CD8-positive, alpha-beta memory T cell (primary cell): ENCODE data around the gene RCCD1. TPM values are rescaled to one million over a fixed set of nuclear protein-coding genes. Genes with fewer than 3 reads are reported as not detected.
"Not testable (repeated sequence)": the region's sequence is repeated elsewhere in the genome, so short reads cannot be mapped to it uniquely, and the experiment has no call there.

Experiments used
- CTCF ChIA-PET: fragments of 350-600 bp; sonication (Branson Sonifier 250); formaldehyde crosslinking; loops from one replicate; lab custom pipeline; 2021; ENCODE audit warnings: antibody characterized with exemption; lab: Charles Lee
- POLR2A ChIA-PET: fragments of 350-600 bp; sonication (Branson Sonifier 250); formaldehyde crosslinking; loops from one replicate; lab custom pipeline; 2021; ENCODE audit warnings: antibody characterized with exemption; lab: Charles Lee
- DNase-seq, 5 donors: peaks; one replicate each; pipeline versions ENCODE4 v3.0.0 to v3.0.0-alpha.2; 2020 to 2022; ENCODE audit warnings: mixed read lengths in 1 of 5
- H3K27ac ChIP-seq: one replicate; pipeline ENCODE4 v1.7.0; 2013; ENCODE audit warnings: low read depth, mild to moderate bottlenecking, low read length, moderate library complexity
- H3K27me3 ChIP-seq: 2 replicates; pipeline ENCODE4 v1.7.0; 2013; ENCODE audit warnings: low read length, mild to moderate bottlenecking; ENCODE audit not compliant: insufficient read depth, poor library complexity, severe bottlenecking
- H3K36me3 ChIP-seq: 2 replicates; pipeline ENCODE4 v1.7.0; 2013; ENCODE audit warnings: mild to moderate bottlenecking, low read length, moderate library complexity; ENCODE audit not compliant: insufficient read depth
- H3K4me1 ChIP-seq: 2 replicates; pipeline ENCODE4 v1.7.0; 2013; ENCODE audit warnings: mild to moderate bottlenecking, low read length, moderate library complexity; ENCODE audit not compliant: insufficient read depth
- H3K4me3 ChIP-seq: 2 replicates; pipeline ENCODE4 v1.7.0; 2013; ENCODE audit warnings: mild to moderate bottlenecking, low read length
- H3K9me3 ChIP-seq: 2 replicates; pipeline ENCODE4 v1.7.0; 2013; ENCODE audit warnings: mild to moderate bottlenecking, low read length
- H3K27ac Mint-ChIP-seq, 8 donors: one replicate each; pipeline ENCODE4 v1.8.0; 2020 to 2021; ENCODE audit warnings: mixed read lengths in 8 of 8, mild to moderate bottlenecking in 6 of 8, inconsistent platforms in 3 of 8, moderate library complexity in 3 of 8
- H3K27me3 Mint-ChIP-seq, 2 donors: one replicate each; pipeline ENCODE4 v1.8.0; 2020 to 2021; ENCODE audit warnings: mixed read lengths in 2 of 2, mild to moderate bottlenecking in 1 of 2, moderate library complexity in 1 of 2
- H3K36me3 Mint-ChIP-seq, 3 donors: one replicate each; pipeline ENCODE4 v1.8.0; 2020 to 2021; ENCODE audit warnings: mixed read lengths in 3 of 3, inconsistent platforms in 1 of 3, mild to moderate bottlenecking in 1 of 3
- H3K4me1 Mint-ChIP-seq, 3 donors: one replicate each; pipeline ENCODE4 v1.8.0; 2020 to 2021; ENCODE audit warnings: mixed read lengths in 3 of 3, inconsistent platforms in 1 of 3, mild to moderate bottlenecking in 1 of 3
- H3K4me3 Mint-ChIP-seq, 7 donors: one replicate each; pipeline ENCODE4 v1.8.0; 2020 to 2021; ENCODE audit warnings: mixed read lengths in 7 of 7, mild to moderate bottlenecking in 6 of 7, moderate library complexity in 4 of 7, inconsistent platforms in 2 of 7
- H3K9me3 Mint-ChIP-seq, 5 donors: one replicate each; pipeline ENCODE4 v1.8.0; 2020 to 2022; ENCODE audit warnings: mixed read lengths in 5 of 5, mild to moderate bottlenecking in 3 of 5, moderate library complexity in 2 of 5, inconsistent platforms in 1 of 5
- polyA plus RNA-seq: library from polyadenylated mRNA; unstranded; fragments of 300-500 nt; fragmentation: Illumina TruSeq; gene quantifications from one replicate; pipeline ENCODE4 v1.2.3, GENCODE V29; 2021
- total RNA-seq, 2 experiments: library from RNA; stranded (reverse); gene quantifications; one replicate each; pipeline ENCODE4 v1.2.3, GENCODE V29; 2021

RCCD1 gene
- total RNA-seq (10 to 100 TPM; 20.9 to 21.7 TPM), polyA plus RNA-seq (2.6 TPM)

GRCh38 chr15:90954712-90955623, at the start of gene RCCD1:
TSS of gene RCCD1 (plus strand) at chr15:90954884. CDS start at chr15:90956735, 1,851 bp downstream.
- H3K27me3 ChIP-seq, result no peaks in the 10 kb centered on the region
- H3K4me3 ChIP-seq, result peak within 1 kb of the TSS; percentile 64
- no peaks in the 10 kb centered on the region for H3K9me3 ChIP-seq
- Mint-ChIP-seq H3K4me3 (peak within 1 kb of the TSS; percentile 86 to 95 (median 88)), H3K27me3 (no peaks in the 10 kb centered on the region), H3K36me3 (peaks cover 0 to 49% (median 3%) of the 10 kb centered on the region in 3 donors), H3K27ac (peak within 1 kb of the TSS; percentile 87 to 97 (median 92)), H3K9me3 (no peaks in the 10 kb centered on the region), H3K4me1 (peaks cover 5 to 27% (median 14%) of the 10 kb centered on the region in 3 donors)
- DNase-seq, result peak; percentile 82 to 92 (median 84)
- H3K36me3 ChIP-seq, result no peaks in the 10 kb centered on the region
- ChIA-PET CTCF (interaction anchor here (0.5 to 9.2 kb wide), 11 partner anchors 9 to 318 kb away, joined by 3 to 158 read pairs (median 5); partner anchors contain the start of genes HDDC3 and UNC45A), POLR2A (interaction anchor here (0.5 to 1.9 kb wide), 9 partner anchors 20 to 1846 kb away, joined by 3 to 17 read pairs (median 6); partner anchors contain the start of genes HDDC3, MAN2A2 and UNC45A)
- H3K4me1 ChIP-seq, result peaks cover 14% of the 10 kb centered on the region
- peak within 1 kb of the TSS; percentile 89 for H3K27ac ChIP-seq

- Mint-ChIP-seq H3K27me3 (no peaks in the 10 kb centered on the region), H3K27ac (peak overlapping the region in 5 of 8 donors; percentile 32 to 84 (median 66)), H3K36me3 (peaks cover 7 to 64% (median 12%) of the 10 kb centered on the region in 3 donors), H3K9me3 (no peaks in the 10 kb centered on the region), H3K4me1 (peaks cover 21 to 37% (median 21%) of the 10 kb centered on the region in 3 donors), H3K4me3 (peak overlapping the region in 3 of 7 donors; percentile 30 to 44 (median 32))
- CTCF ChIA-PET, result interaction anchor here (1.1 to 14.4 kb wide), 6 partner anchors 8 to 612 kb away, joined by 3 to 251 read pairs (median 4); partner anchors contain the start of genes HDDC3 and UNC45A
- Histone ChIP-seq H3K4me3 (no peak overlapping the region), H3K4me1 (peaks cover 20% of the 10 kb centered on the region), H3K9me3 (no peaks in the 10 kb centered on the region), H3K27me3 (no peaks in the 10 kb centered on the region), H3K27ac (no peak overlapping the region), H3K36me3 (peaks cover 44% of the 10 kb centered on the region)
- POLR2A ChIA-PET, result interaction anchor here (0.6 kb wide), 1 partner anchor 17 kb away, joined by 3 read pairs; no protein-coding TSS in a partner anchor
- no peak for DNase-seq
Measured at GRCh38 chr15:90905306-90906180, 49.1 kb upstream of the RCCD1 start.

DNA sequence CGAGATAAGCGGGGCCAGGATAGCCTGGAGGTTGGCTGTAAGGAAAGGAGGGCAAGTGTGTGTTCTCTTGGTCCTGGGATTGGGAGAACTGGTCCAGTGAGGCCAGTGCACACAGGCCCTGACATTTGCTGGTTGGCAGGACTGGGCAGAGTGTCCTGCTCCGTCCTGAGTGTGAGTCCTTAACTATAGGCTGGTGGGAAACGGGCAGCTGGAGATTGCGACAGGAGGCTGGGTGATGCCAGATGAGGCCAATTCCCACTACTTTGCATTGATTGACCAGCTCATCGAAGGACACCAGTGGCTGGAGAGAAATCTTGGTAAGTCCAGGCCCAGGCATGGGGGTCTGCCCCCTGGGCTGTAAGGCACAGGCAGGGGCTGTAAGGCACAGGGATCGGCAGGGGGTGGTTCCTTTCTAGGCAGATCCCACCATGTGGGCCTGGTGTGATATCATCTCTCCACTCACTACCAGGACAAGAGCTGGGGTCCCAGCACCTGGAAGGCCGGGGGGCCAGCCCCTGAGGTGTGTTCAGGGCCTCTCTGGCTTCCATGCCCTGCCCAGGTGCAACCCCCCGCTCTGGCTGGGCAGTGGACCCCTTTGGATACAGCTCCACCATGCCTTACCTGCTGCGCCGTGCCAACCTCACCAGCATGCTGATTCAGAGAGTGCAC, 48.4 kb upstream of the RCCD1 start:
- Histone ChIP-seq H3K27ac (no peak overlapping the region), H3K9me3 (no peaks in the 10 kb centered on the region), H3K36me3 (peaks cover 50% of the 10 kb centered on the region), H3K27me3 (no peaks in the 10 kb centered on the region), H3K4me1 (peaks cover 19% of the 10 kb centered on the region), H3K4me3 (no peak overlapping the region)
- Mint-ChIP-seq H3K27me3 (no peaks in the 10 kb centered on the region), H3K4me3 (peak overlapping the region in 1 of 7 donors; percentile 30), H3K27ac (peak overlapping the region in 3 of 8 donors; percentile 64 to 82 (median 66)), H3K9me3 (no peaks in the 10 kb centered on the region), H3K36me3 (peaks cover 7 to 72% (median 12%) of the 10 kb centered on the region in 3 donors), H3K4me1 (peaks cover 17 to 34% (median 19%) of the 10 kb centered on the region in 3 donors)
- POLR2A ChIA-PET, result interaction anchor here (0.7 kb wide), 1 partner anchor 1934 kb away, joined by 3 read pairs; no protein-coding TSS in a partner anchor
- DNase-seq, result no peak
- CTCF ChIA-PET, result interaction anchor here (1.1 to 14.4 kb wide), 5 partner anchors 8 to 613 kb away, joined by 3 to 251 read pairs (median 3); partner anchors contain the start of genes HDDC3 and UNC45A

GRCh38 chr15:90907051-90907660, 47.5 kb upstream of the RCCD1 start:
- Histone ChIP-seq H3K27ac (no peak overlapping the region), H3K4me1 (peaks cover 10% of the 10 kb centered on the region), H3K36me3 (peaks cover 59% of the 10 kb centered on the region), H3K4me3 (no peak overlapping the region), H3K9me3 (no peaks in the 10 kb centered on the region), H3K27me3 (no peaks in the 10 kb centered on the region)
- peaks cover 7 to 79% (median 12%) of the 10 kb centered on the region in 3 donors for H3K36me3 Mint-ChIP-seq
- DNase-seq, result no peak
- H3K9me3 Mint-ChIP-seq, result no peaks in the 10 kb centered on the region
- ChIA-PET CTCF (interaction anchor here (14.4 kb wide), 1 partner anchor 25 kb away, joined by 251 read pairs; the partner anchor contains the start of genes HDDC3 and UNC45A), POLR2A (interaction anchor here (0.7 kb wide), 1 partner anchor 1933 kb away, joined by 3 read pairs; no protein-coding TSS in a partner anchor)
- no peak overlapping the region for H3K27ac Mint-ChIP-seq
- peaks cover 9 to 26% (median 11%) of the 10 kb centered on the region in 3 donors for H3K4me1 Mint-ChIP-seq
- H3K27me3 Mint-ChIP-seq, result no peaks in the 10 kb centered on the region
- H3K4me3 Mint-ChIP-seq, result no peak overlapping the region

DNA sequence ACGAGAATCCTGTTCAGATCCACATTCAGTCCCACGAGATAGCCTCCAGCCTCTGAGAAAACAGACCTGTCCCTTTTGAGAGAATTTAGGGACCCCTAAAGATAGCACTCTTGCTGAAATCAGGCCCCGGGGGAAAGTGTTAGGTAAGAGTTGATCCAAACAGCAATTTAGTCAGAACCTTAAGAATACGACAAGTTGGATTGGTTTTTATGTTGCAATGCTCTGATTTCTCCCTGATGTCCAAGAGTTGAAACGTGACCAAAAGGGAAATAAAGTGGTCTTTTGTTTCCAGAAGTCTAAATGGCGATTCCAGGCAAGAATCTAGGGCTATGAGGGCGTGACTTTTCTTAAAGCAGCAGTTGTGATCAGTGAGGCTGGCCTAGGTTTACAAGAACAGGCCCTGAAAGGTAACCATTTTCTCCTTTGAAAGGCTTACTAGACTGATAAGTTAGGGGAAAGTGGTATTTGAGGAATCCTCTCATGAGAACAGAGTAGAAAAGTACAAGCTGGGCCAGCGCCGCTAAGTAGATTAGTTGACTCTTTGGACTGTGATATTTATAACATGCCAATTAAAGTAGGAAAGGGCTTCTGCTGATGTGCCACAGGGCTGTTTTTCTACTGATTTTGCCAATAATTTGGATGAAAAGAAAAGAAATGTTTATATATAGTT, 46.7 kb upstream of the RCCD1 start:
- H3K36me3 Mint-ChIP-seq, result peaks cover 7 to 85% (median 13%) of the 10 kb centered on the region in 3 donors
- no peak overlapping the region for H3K27ac ChIP-seq
- ChIA-PET POLR2A (no interaction called here), CTCF (interaction anchor here (14.4 kb wide), 1 partner anchor 24 kb away, joined by 251 read pairs; the partner anchor contains the start of genes HDDC3 and UNC45A)
- peaks cover 8 to 24% (median 11%) of the 10 kb centered on the region in 3 donors for H3K4me1 Mint-ChIP-seq
- peaks cover 67% of the 10 kb centered on the region for H3K36me3 ChIP-seq
- H3K27ac Mint-ChIP-seq, result peak overlapping the region in 2 of 8 donors; percentile 22 to 34
- no peaks in the 10 kb centered on the region for H3K27me3 Mint-ChIP-seq
- peaks cover 10% of the 10 kb centered on the region for H3K4me1 ChIP-seq
- H3K9me3 ChIP-seq, result no peaks in the 10 kb centered on the region
- no peak for DNase-seq
- no peak overlapping the region for H3K4me3 ChIP-seq
- H3K4me3 Mint-ChIP-seq, result no peak overlapping the region
- no peaks in the 10 kb centered on the region for H3K9me3 Mint-ChIP-seq
- no peaks in the 10 kb centered on the region for H3K27me3 ChIP-seq

GRCh38 chr15:90909449-90909848, 45.2 kb upstream of the RCCD1 start:
- peaks cover 78% of the 10 kb centered on the region for H3K36me3 ChIP-seq
- not testable (repeated sequence) for H3K27ac ChIP-seq, DNase-seq, H3K27me3 Mint-ChIP-seq, H3K4me1 ChIP-seq, H3K27ac Mint-ChIP-seq, H3K4me3 Mint-ChIP-seq, H3K9me3 Mint-ChIP-seq, H3K9me3 ChIP-seq, H3K4me3 ChIP-seq, H3K27me3 ChIP-seq
- Mint-ChIP-seq H3K36me3 (peaks cover 7 to 93% (median 16%) of the 10 kb centered on the region in 3 donors), H3K4me1 (peaks cover 0 to 15% (median 4%) of the 10 kb centered on the region in 3 donors)
- ChIA-PET CTCF (interaction anchor here (0.5 to 14.4 kb wide), 3 partner anchors 11 to 242 kb away, joined by 3 to 251 read pairs (median 3); partner anchors contain the start of genes HDDC3 and UNC45A), POLR2A (interaction anchor here (0.7 kb wide), 2 partner anchors 21 to 201 kb away, joined by 5 to 7 read pairs; no protein-coding TSS in a partner anchor)
